ENCODE measurements around the gene FZD8.

FZD8 gene

DNA sequence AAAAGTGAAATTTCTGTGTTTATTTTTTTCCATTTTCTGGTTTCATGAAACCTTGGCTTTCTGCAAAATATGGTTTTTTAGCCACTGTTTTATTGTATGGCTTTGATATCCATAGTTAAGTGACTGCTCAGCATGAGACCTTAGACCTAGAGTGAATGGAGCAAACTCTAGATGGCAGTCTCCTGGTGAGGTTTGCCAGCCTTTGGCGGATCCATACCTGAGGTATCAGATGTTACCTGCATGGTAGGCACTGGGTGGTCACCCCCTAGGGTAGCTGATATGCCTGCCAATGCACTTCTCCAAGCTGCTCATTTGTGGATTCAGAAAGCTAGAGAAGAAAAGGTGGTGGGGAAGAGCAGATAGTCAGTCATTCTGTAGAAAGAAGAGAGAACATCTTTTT, 17.4 kb upstream of the FZD8 start:
- H3K9me3 ChIP-seq (ENCODE audit: insufficient read depth, low read length), result no peaks in the 10 kb centered on the region
- no peaks in the 10 kb centered on the region for H4K20me1 ChIP-seq (ENCODE audit: insufficient read depth, low read length)
- no peaks in the 10 kb centered on the region for H3K4me1 ChIP-seq (ENCODE audit: low read length)
- no peaks in the 10 kb centered on the region for H3K79me2 ChIP-seq (ENCODE audit: low read length)
- no peak overlapping the region for H3K27ac ChIP-seq (ENCODE audit: low read length)
- no peak overlapping the region for H3K9ac ChIP-seq (ENCODE audit: low read length)
- H3K36me3 ChIP-seq (replicated peaks; ENCODE audit: low read depth, low read length), result no peaks in the 10 kb centered on the region
- no peaks in the 10 kb centered on the region for H3K27me3 ChIP-seq (ENCODE audit: low read depth, low read length)
- TF ChIP-seq, protein P1, sequence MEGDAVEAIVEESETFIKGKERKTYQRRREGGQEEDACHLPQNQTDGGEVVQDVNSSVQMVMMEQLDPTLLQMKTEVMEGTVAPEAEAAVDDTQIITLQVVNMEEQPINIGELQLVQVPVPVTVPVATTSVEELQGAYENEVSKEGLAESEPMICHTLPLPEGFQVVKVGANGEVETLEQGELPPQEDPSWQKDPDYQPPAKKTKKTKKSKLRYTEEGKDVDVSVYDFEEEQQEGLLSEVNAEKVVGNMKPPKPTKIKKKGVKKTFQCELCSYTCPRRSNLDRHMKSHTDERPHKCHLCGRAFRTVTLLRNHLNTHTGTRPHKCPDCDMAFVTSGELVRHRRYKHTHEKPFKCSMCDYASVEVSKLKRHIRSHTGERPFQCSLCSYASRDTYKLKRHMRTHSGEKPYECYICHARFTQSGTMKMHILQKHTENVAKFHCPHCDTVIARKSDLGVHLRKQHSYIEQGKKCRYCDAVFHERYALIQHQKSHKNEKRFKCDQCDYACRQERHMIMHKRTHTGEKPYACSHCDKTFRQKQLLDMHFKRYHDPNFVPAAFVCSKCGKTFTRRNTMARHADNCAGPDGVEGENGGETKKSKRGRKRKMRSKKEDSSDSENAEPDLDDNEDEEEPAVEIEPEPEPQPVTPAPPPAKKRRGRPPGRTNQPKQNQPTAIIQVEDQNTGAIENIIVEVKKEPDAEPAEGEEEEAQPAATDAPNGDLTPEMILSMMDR (IDR thresholded peaks at IDR 0.05; ENCODE audit: low read depth, low read length), result no peak
- TF ChIP-seq EZH2phosphoT487 (IDR thresholded peaks at IDR 0.05; ENCODE audit: low read depth), result no peak
- H2AFZ ChIP-seq (ENCODE audit: low read depth, low read length), result no peak overlapping the region
- H3K4me3 ChIP-seq (ENCODE audit: low read length), result no peak overlapping the region
- no peak overlapping the region for H3K4me2 ChIP-seq (ENCODE audit: low read length)

DNA sequence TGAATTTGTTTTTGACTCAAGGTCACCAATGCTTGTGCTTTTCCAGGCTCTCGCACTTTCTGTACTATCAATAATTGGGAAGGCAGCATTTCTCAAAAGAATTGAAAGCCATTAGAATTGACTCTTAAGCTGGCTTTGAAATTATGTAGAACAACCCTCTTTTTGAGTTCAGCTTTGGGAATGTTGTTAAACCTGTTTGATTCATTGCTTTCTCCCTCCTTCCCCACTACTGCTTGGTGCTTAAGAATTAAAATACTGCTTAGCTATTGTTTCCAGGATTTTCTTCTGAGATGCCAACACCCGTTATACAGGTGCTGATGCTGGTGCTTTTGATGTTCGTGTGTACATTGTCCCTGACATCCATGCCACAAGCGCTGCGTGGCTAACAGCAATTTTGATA, 15.5 kb upstream of the FZD8 start:
- no peak overlapping the region for H2AFZ ChIP-seq (ENCODE audit: low read depth, low read length)
- TF ChIP-seq, protein P1 (IDR thresholded peaks at IDR 0.05; ENCODE audit: low read depth, low read length), result no peak
- no peak for TF ChIP-seq EZH2phosphoT487 (IDR thresholded peaks at IDR 0.05; ENCODE audit: low read depth)
- H3K79me2 ChIP-seq (ENCODE audit: low read length), result no peaks in the 10 kb centered on the region
- H3K4me2 ChIP-seq (ENCODE audit: low read length), result no peak overlapping the region
- H4K20me1 ChIP-seq (ENCODE audit: insufficient read depth, low read length), result no peaks in the 10 kb centered on the region
- H3K9ac ChIP-seq (ENCODE audit: low read length), result no peak overlapping the region
- no peaks in the 10 kb centered on the region for H3K4me1 ChIP-seq (ENCODE audit: low read length)
- no peaks in the 10 kb centered on the region for H3K27me3 ChIP-seq (ENCODE audit: low read depth, low read length)
- H3K4me3 ChIP-seq (ENCODE audit: low read length), result no peak overlapping the region
- H3K36me3 ChIP-seq (replicated peaks; ENCODE audit: low read depth, low read length), result no peaks in the 10 kb centered on the region
- no peak overlapping the region for H3K27ac ChIP-seq (ENCODE audit: low read length)
- H3K9me3 ChIP-seq (ENCODE audit: insufficient read depth, low read length), result no peaks in the 10 kb centered on the region

DNA sequence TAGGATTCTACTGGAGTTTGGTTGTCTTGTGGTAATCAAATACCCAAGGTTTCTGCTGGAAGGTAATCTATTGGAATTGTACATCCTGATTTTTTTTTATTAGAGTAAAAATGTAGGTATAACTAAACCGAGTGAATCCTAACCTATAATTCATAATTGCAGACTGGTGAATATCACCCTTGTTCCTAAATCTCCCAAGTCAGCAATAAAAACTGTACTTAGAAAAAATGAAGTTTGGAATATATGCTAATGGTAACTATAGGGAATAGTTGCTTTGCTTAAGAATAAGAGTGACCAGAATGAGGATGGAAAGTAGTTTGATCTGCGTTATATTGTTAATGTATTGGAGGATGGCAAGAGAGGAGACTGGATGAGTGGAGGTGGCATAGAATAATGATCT, 10.7 kb upstream of the FZD8 start:
- Histone ChIP-seq H3K79me2 (ENCODE audit: low read length) (no peaks in the 10 kb centered on the region), H3K4me1 (ENCODE audit: low read length) (no peaks in the 10 kb centered on the region), H3K4me2 (ENCODE audit: low read length) (no peak overlapping the region), H3K27ac (ENCODE audit: low read length) (no peak overlapping the region), H2AFZ (ENCODE audit: low read depth, low read length) (no peak overlapping the region), H3K27me3 (ENCODE audit: low read depth, low read length) (no peaks in the 10 kb centered on the region), H3K9ac (ENCODE audit: low read length) (no peak overlapping the region), H3K36me3 (replicated peaks; ENCODE audit: low read depth, low read length) (no peaks in the 10 kb centered on the region), H3K9me3 (ENCODE audit: insufficient read depth, low read length) (no peaks in the 10 kb centered on the region), H4K20me1 (ENCODE audit: insufficient read depth, low read length) (no peaks in the 10 kb centered on the region), H3K4me3 (ENCODE audit: low read length) (no peak overlapping the region)
- TF ChIP-seq, protein P1 (IDR thresholded peaks at IDR 0.05; ENCODE audit: low read depth, low read length), result no peak
- no peak for TF ChIP-seq EZH2phosphoT487 (IDR thresholded peaks at IDR 0.05; ENCODE audit: low read depth)

DNA sequence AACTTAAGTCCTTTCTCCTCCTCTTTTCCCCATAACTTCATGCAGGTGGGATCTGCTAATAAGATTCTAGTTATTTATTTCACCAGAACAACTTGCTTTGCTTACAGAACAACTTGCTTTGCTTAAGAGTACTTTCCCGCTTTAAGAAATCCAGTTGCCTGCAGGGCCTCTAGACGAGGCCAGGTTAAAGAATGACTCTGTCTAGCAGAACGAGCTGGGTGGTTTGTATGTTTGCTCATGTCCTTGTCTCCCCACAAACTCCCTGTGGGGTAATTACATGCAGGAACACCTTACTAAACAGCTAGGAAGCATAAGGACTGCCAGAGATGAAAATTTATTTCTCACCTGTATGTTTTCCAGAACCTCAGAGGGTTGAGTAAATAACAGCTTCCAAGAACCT, 8.8 kb upstream of the FZD8 start:
- no peak overlapping the region for H3K4me2 ChIP-seq (ENCODE audit: low read length)

More for the DNA sequence above, 8.8 kb upstream of the FZD8 start:
- no peak overlapping the region for H3K4me3 ChIP-seq (ENCODE audit: low read length)
- H3K9me3 ChIP-seq (ENCODE audit: insufficient read depth, low read length), result no peaks in the 10 kb centered on the region
- no peak overlapping the region for H2AFZ ChIP-seq (ENCODE audit: low read depth, low read length)
- no peak overlapping the region for H3K9ac ChIP-seq (ENCODE audit: low read length)
- no peaks in the 10 kb centered on the region for H3K36me3 ChIP-seq (replicated peaks; ENCODE audit: low read depth, low read length)
- no peaks in the 10 kb centered on the region for H3K4me1 ChIP-seq (ENCODE audit: low read length)
- TF ChIP-seq, protein P1 (IDR thresholded peaks at IDR 0.05; ENCODE audit: low read depth, low read length), result no peak
- TF ChIP-seq EZH2phosphoT487 (IDR thresholded peaks at IDR 0.05; ENCODE audit: low read depth), result no peak
- H3K79me2 ChIP-seq (ENCODE audit: low read length), result no peaks in the 10 kb centered on the region
- H3K27ac ChIP-seq (ENCODE audit: low read length), result no peak overlapping the region
- no peaks in the 10 kb centered on the region for H4K20me1 ChIP-seq (ENCODE audit: insufficient read depth, low read length)
- H3K27me3 ChIP-seq (ENCODE audit: low read depth, low read length), result no peaks in the 10 kb centered on the region
